GM21723 (cell line): Measurements from ENCODE around the gene STAT3.
"Not testable (repeated sequence)": the region's sequence is repeated elsewhere in the genome, so short reads cannot be mapped to it uniquely, and the experiment has no call there.

ENCODE experiments used
- ATAC-seq: cut with Tn5 transposase; IDR thresholded peaks from one replicate; pipeline ENCODE4 v1.9.1; 2021; ENCODE audit warnings: mild to moderate bottlenecking, moderate library complexity; ENCODE audit not compliant: unreplicated experiment

Gene STAT3

GRCh38 chr17:42317967-42318366 lies 70.3 kb downstream of the STAT3 start:
- not testable (repeated sequence) for ATAC-seq

DNA sequence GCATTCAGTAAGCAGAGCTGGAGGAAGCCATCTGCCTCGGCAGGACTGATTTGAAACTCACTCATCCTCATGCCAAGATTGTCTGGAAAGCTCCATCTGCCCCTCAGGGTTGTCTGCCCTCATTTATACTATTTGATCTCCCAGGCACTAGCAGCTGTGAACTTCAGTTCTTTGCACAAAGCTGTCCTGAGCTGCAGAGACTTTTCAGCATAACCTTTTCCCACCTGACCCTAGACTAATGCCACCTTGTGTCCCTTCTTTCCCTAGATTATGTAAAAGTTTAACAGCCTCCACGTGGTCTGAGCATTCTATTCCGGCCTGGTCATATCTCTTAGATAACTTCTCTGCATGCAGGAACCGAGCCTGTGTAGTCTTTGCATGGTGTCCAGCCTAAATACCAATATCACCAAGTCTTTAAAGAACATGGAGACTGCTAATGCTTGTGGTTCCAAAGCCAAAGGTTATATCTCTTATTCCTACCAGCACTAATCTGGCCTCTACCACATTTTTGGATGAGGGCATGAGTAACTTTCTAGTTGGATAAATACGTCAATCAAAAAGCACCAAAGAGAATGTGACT lies 70.9 kb downstream of the STAT3 start:
- ATAC-seq: no peak

GRCh38 chr17:42316755-42317154 lies 71.5 kb downstream of the STAT3 start:
- ATAC-seq: no peak

- peak; percentile 45 for ATAC-seq
Observed at GRCh38 chr17:42315402-42316156, 72.7 kb downstream of the STAT3 start.

DNA sequence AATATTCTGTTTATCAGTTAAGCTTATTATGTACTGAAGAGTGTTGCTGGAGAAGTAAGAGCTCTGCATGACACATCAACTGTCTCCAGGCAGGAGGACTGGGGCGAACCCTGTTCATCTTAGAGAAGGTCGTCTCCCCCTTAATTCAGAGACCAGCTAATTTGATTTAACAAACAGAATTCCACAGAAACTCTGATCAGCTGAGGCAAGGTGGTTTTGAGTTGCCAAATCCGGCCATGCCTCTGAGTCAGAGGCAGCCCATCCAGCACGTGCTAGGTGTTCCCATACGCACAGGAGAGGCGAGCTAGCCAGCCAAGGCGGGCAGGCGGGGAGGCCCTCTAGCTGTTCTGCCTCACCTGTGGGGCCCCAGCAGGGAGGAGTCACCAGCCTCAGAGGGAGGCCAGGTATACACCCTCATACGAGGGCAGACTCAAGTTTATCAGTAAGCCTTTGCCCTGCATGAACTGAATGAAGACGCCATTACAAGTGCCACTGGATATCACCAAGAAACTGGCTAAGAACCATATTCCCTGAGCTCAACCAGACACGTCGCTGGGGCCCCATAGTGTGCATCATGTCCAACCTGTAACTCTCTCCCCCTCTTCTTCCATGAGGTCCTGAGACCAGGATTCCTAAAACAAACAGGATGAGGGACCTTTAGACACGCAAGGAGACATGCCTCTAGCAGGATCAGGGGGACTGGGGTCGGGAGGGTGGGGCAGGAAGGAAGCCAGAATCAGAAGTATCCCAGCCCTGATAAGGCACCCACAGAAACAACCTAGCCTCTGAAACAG lies 74.3 kb downstream of the STAT3 start:
- ATAC-seq: no peak

GRCh38 chr17:42313389-42313772 lies 74.9 kb downstream of the STAT3 start:
- no peak for ATAC-seq

DNA sequence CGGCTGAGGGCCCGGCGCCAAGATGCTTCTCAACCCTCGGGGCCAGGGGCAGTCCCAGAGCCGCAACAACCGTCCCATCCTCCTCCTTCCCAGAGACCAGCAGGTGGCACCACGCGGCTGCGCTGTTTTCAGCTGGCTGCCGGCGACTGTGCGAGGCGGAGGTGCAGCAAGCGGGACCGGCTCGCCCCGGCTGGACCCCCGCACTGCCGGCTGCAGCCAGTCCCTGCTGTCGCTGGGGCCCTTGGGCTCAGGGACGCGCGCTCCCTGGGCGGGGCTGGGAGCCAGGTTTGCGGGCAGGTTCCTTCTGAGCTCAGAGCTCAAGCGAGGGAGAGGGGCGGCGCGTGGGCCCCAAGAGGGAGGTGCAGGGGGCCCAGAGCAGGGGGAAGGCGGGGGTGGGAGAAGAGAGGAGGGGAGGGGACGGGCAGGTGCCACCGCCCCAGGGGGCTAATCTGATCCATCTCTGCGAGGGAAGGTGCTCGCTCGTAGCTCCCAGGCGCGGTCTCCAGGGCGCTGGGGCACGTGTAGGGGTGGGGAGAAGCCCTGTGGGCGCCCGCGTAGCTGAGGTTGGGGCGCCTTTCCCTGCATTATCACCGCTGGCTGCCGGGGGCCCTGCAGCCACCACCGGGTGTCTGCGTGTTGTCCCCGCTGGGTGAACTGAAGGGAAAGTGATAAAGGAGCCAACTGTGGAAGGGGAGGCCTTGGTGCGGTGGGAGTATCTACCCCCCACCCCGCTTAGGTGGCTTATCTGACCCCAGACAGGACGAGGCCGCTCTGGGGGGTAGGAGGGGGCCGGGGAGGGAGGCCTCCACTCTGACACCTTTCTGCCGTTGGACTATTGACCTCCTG lies 75.7 kb downstream of the STAT3 start:
- peak; percentile 52 for ATAC-seq

GRCh38 chr17:42312035-42312284 lies 76.3 kb downstream of the STAT3 start:
- no peak for ATAC-seq

DNA sequence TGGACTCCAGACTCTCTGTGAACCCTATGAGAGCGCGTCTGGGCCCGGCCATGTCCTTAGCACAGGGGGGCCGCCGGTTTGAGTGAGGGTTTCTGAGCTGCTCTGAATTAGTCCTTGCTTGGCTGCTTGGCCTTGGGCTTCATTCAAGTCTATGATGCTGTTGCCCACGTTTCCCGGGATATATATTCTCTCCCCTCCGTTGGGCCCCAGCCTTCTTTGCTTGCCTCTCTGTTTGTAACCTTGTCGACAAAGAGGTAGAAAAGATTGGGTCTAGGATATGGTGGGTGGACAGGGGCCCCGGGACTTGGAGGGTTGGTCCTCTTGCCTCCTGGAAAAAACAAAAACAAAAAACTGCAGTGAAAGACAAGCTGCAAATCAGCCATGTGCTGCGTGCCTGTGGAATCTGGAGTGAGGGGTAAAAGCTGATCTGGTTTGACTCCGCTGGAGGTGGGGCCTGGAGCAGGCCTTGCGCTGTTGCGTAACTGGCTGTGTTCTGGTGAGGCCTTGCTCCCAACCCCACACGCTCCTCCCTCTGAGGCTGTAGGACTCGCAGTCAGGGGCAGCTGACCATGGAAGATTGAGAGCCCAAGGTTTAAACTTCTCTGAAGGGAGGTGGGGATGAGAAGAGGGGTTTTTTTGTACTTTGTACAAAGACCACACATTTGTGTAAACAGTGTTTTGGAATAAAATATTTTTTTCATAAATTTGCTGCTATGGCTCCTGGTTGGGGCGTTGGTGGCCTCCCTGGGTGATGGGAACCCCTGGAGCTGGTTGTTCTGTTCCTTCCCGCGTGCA lies 76.8 kb downstream of the STAT3 start:
- no peak for ATAC-seq

GRCh38 chr17:42310787-42311215 lies 77.4 kb downstream of the STAT3 start:
- ATAC-seq: no peak

GRCh38 chr17:42309986-42310786 lies 78.1 kb downstream of the STAT3 start:
- ATAC-seq: no peak

DNA sequence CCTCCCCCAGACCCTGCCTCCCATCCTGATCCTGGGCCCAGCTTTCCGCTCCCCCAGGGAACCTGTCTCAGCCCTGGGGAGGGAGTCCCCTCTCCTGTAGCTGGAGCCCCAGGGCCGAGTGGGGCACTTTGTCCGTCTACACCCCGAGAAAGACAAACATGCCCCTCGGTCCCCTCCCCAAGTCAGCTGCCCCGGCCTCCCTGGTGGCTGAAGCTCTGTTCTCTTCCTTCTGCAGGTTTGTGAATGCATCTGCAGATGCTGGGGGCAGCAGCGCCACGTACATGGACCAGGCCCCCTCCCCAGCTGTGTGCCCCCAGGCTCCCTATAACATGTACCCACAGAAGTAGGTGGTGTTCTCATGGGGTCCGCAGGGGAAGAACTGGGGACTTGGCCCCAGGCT lies 79.1 kb downstream of the STAT3 start:
- no peak for ATAC-seq

DNA sequence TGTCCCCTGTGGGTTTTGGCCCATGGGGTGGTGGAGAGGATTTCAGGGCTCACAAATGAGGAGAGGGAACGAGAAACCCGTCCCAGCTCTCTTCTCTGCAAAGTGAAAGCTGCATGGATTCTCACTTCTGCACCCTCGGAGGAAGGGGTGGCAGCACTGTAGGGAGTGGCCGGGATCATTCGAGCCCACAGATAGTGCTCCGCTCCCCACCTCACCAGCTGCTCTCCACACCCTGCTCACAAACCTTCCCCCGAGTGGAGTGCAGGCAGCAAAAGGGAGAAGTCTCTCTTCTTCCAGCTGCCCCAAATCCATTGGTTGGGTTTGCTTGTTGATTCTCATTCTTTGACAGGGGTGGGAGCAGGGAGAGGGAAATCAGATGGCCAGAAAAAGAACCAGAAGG lies 79.8 kb downstream of the STAT3 start:
- ATAC-seq: no peak

- no peak for ATAC-seq
Observed at GRCh38 chr17:42307362-42307927, 80.8 kb downstream of the STAT3 start.

DNA sequence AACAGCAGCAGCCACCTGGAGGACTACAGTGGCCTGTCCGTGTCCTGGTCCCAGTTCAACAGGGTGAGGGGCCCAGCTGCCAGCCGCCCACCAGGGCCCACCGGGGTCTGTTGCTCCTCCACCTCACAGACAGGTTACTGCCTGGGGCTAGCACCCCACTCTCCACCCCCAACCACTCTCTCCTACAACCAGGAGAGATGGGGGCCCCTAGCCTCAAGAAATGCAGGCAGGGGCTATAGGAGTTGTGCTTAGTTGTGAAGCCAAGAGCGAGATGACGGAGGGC lies 81.9 kb downstream of the STAT3 start:
- no peak for ATAC-seq

DNA sequence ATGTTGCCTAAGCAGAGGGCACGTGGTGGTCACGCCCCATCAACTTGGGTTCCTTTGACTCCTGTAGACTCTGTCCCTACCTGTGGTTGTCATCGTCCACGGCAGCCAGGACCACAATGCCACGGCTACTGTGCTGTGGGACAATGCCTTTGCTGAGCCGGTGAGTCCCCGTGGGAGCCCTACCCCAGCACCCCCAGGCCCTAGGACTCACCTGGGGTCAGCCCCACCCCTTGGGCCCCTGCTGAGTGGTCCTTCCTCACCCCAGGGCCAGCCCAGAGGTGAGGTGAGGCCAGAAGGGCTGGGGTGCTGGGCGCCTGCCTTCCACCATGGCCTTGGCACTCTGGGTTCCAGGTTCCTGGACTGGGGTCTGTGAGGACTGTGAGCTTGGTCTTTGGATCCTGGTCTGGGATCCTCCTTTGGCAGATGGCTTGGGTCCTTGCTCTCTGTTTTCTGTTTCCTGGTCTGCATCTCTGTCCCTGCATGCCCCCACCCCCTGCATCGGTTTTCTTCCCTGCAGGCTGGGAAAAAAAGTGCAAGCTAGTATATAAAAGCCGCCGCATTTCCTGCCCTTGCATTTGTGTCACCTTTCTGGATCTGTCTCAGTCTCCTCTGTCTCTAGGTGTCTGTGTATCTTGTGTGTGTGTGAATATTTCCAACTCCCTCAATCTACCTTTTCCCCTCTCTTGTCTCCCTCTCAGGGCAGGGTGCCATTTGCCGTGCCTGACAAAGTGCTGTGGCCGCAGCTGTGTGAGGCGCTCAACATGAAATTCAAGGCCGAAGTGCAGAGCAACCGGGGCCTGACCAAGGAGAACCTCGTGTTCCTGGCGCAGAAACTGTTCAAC lies 82.5 kb downstream of the STAT3 start:
- no peak for ATAC-seq

- ATAC-seq: not testable (repeated sequence)
Observed at GRCh38 chr17:42305031-42305330, 83.3 kb downstream of the STAT3 start.

- no peak for ATAC-seq
Observed at GRCh38 chr17:42304187-42305030, 83.8 kb downstream of the STAT3 start.
